GM18526 (cell line): ENCODE results near the gene TBX5.

Source experiments
- POLR2A ChIP-seq: IDR thresholded peaks from 3 replicates; pipeline ENCODE4 v1.6.1; 2011; ENCODE audit not compliant: insufficient read length; ENCODE audit errors: extremely low read depth

Gene TBX5

GRCh38 chr12:114405519-114406271 lies at the start of gene TBX5:
TSS of gene TBX5 (minus strand) at chr12:114406144. CDS start at chr12:114403898, 2,246 bp downstream.
- TF ChIP-seq POLR2A = no peak

GRCh38 chr12:114451657-114452056 lies 45.7 kb upstream of the TBX5 start:
- TF ChIP-seq POLR2A = no peak

- TF ChIP-seq POLR2A = no peak
Observed at GRCh38 chr12:114450515-114451300, 44.8 kb upstream of the TBX5 start.

- TF ChIP-seq POLR2A = no peak
Observed at GRCh38 chr12:114450019-114450418, 44.1 kb upstream of the TBX5 start.

- no peak for TF ChIP-seq POLR2A
Observed at GRCh38 chr12:114448618-114448933, 42.6 kb upstream of the TBX5 start.

- TF ChIP-seq POLR2A = no peak
Observed at GRCh38 chr12:114447799-114448617, 42.1 kb upstream of the TBX5 start.

- no peak for TF ChIP-seq POLR2A
Observed at GRCh38 chr12:114447274-114447716, 41.4 kb upstream of the TBX5 start.

GRCh38 chr12:114445401-114446323 lies 39.7 kb upstream of the TBX5 start:
- no peak for TF ChIP-seq POLR2A

GRCh38 chr12:114444422-114445279 lies 38.7 kb upstream of the TBX5 start:
- TF ChIP-seq POLR2A = no peak

- no peak for TF ChIP-seq POLR2A
Observed at GRCh38 chr12:114443607-114444421, 37.9 kb upstream of the TBX5 start.

GRCh38 chr12:114442578-114442977 lies 36.6 kb upstream of the TBX5 start:
- TF ChIP-seq POLR2A = no peak

- no peak for TF ChIP-seq POLR2A
Observed at GRCh38 chr12:114441545-114441944, 35.6 kb upstream of the TBX5 start.

GRCh38 chr12:114441039-114441383 lies 35.1 kb upstream of the TBX5 start:
- TF ChIP-seq POLR2A = no peak
